WTC11 (cell line): ENCODE measurements around the gene PPEF2. TPM values are rescaled to one million over a fixed set of nuclear protein-coding genes. Genes with fewer than 3 reads are reported as not detected.

Experiments used
- ATAC-seq: fragments of 200-7000 bp; cut with Tn5 transposase; 2 replicates; pipeline ENCODE4 v1.10.0; 2021; ENCODE audit warnings: mild to moderate bottlenecking, moderate library complexity
- CTCF ChIA-PET: fragments of 300-600 bp; sonication (Branson Sonifier 250); formaldehyde crosslinking; loops from one replicate; lab custom pipeline; 2021; ENCODE audit warnings: antibody characterized with exemption; lab: Charles Lee
- POLR2A ChIA-PET: fragments of 350-600 bp; sonication (Branson Sonifier 250); formaldehyde crosslinking; loops from one replicate; lab custom pipeline; 2021; ENCODE audit warnings: antibody characterized with exemption; lab: Charles Lee
- DNase-seq: peaks from one replicate; pipeline ENCODE4 v3.0.0; 2021; ENCODE audit warnings: low spot score
- H3K27ac Mint-ChIP-seq: 2 replicates; pipeline ENCODE4 v1.8.0; 2021; ENCODE audit warnings: mixed read lengths
- H3K27me3 Mint-ChIP-seq: 2 replicates; pipeline ENCODE4 v1.8.0; 2021; ENCODE audit warnings: low read depth, mild to moderate bottlenecking, moderate library complexity, mixed read lengths
- H3K36me3 Mint-ChIP-seq: 2 replicates; pipeline ENCODE4 v1.8.0; 2021; ENCODE audit warnings: mixed read lengths
- H3K4me1 Mint-ChIP-seq: 2 replicates; pipeline ENCODE4 v1.8.0; 2022; ENCODE audit warnings: mixed read lengths
- H3K4me3 Mint-ChIP-seq: 2 replicates; pipeline ENCODE4 v1.8.0; 2021; ENCODE audit warnings: mild to moderate bottlenecking, moderate library complexity, mixed read lengths
- H3K9me3 Mint-ChIP-seq: 2 replicates; pipeline ENCODE4 v1.8.0; 2021; ENCODE audit warnings: mixed read lengths
- ATF1 ChIP-seq: sonication (generic); formaldehyde crosslinking; IDR thresholded peaks from 2 replicates; pipeline ENCODE4 v1.8.1; 2023; ENCODE audit warnings: mild to moderate bottlenecking, moderate library complexity, missing genetic modification reagents
- ELF4 ChIP-seq: sonication (generic); formaldehyde crosslinking; IDR thresholded peaks from 2 replicates; pipeline ENCODE4 v1.8.1; 2022; ENCODE audit warnings: low read depth, mild to moderate bottlenecking, moderate library complexity, missing genetic modification reagents
- FOXJ3 ChIP-seq: sonication (generic); formaldehyde crosslinking; IDR thresholded peaks from 2 replicates; pipeline ENCODE4 v1.9.0; 2021; ENCODE audit warnings: missing genetic modification reagents, mild to moderate bottlenecking, borderline replicate concordance
- GABPB1 ChIP-seq: sonication (generic); formaldehyde crosslinking; IDR thresholded peaks from 2 replicates; pipeline ENCODE4 v1.8.1; 2023; ENCODE audit warnings: mild to moderate bottlenecking, missing genetic modification reagents
- HMGA2 ChIP-seq: fragments of 250-450 bp; sonication (Bioruptor Pico); IDR thresholded peaks from 2 replicates; pipeline ENCODE4 v1.4.0; 2021; ENCODE audit warnings: mild to moderate bottlenecking, moderate library complexity
- JUN ChIP-seq: sonication (generic); formaldehyde crosslinking; IDR thresholded peaks from 2 replicates; pipeline ENCODE4 v1.8.0; 2023; ENCODE audit warnings: mild to moderate bottlenecking, missing genetic modification reagents
- KAT7 ChIP-seq: sonication (generic); formaldehyde crosslinking; IDR thresholded peaks from 2 replicates; pipeline ENCODE4 v1.8.1; 2023; ENCODE audit warnings: missing genetic modification reagents, mild to moderate bottlenecking, borderline replicate concordance
- NR1H2 ChIP-seq: sonication (generic); formaldehyde crosslinking; IDR thresholded peaks from 2 replicates; pipeline ENCODE4 v1.9.0; 2021; ENCODE audit warnings: mild to moderate bottlenecking, moderate library complexity, missing genetic modification reagents
- OVOL2 ChIP-seq: fragments of 250-450 bp; sonication (Bioruptor Pico); IDR thresholded peaks from 2 replicates; pipeline ENCODE4 v1.9.0; 2021; ENCODE audit warnings: mild to moderate bottlenecking, borderline replicate concordance
- SMAD3 ChIP-seq: sonication (generic); formaldehyde crosslinking; IDR thresholded peaks from 2 replicates; pipeline ENCODE4 v1.8.0; 2022; ENCODE audit warnings: missing genetic modification reagents, mild to moderate bottlenecking, borderline replicate concordance
- SOX15 ChIP-seq: fragments of 250-450 bp; sonication (Bioruptor Pico); IDR thresholded peaks from 2 replicates; pipeline ENCODE4 v1.9.0; 2021; ENCODE audit warnings: mild to moderate bottlenecking
- TP53 ChIP-seq: sonication (generic); formaldehyde crosslinking; IDR thresholded peaks from 2 replicates; pipeline ENCODE4 v1.8.1; 2023; ENCODE audit warnings: mild to moderate bottlenecking, missing genetic modification reagents
- ZBTB21 ChIP-seq: sonication (generic); formaldehyde crosslinking; IDR thresholded peaks from 2 replicates; pipeline ENCODE4 v1.8.1; 2023; ENCODE audit warnings: mild to moderate bottlenecking, missing genetic modification reagents, borderline replicate concordance
- ZNF138 ChIP-seq: sonication (generic); formaldehyde crosslinking; conservative IDR thresholded peaks from 2 replicates; pipeline ENCODE4 v1.8.1; 2022; ENCODE audit warnings: mild to moderate bottlenecking, moderate library complexity, missing genetic modification reagents
- ZNF219 ChIP-seq: sonication (generic); formaldehyde crosslinking; IDR thresholded peaks from 2 replicates; pipeline ENCODE4 v1.8.0; 2023; ENCODE audit warnings: missing genetic modification reagents, mild to moderate bottlenecking, borderline replicate concordance
- total RNA-seq: library from RNA; stranded (reverse); gene quantifications from 3 replicates; pipeline ENCODE4 v1.2.3, GENCODE V29; 2021
- TF ChIP-seq, protein P1 (sequence below): sonication (generic); formaldehyde crosslinking; IDR thresholded peaks from 2 replicates; pipeline ENCODE4 v1.8.0; 2023; ENCODE audit warnings: missing genetic modification reagents, mild to moderate bottlenecking, borderline replicate concordance
- TF ChIP-seq, protein P2 (sequence below): sonication (generic); formaldehyde crosslinking; IDR thresholded peaks from 2 replicates; pipeline ENCODE4 v1.8.0; 2023; ENCODE audit warnings: missing genetic modification reagents
- TF ChIP-seq, protein P3 (sequence below): sonication (generic); formaldehyde crosslinking; IDR thresholded peaks from 2 replicates; pipeline ENCODE4 v1.8.1; 2023; ENCODE audit warnings: mild to moderate bottlenecking, missing genetic modification reagents, moderate library complexity
- TF ChIP-seq, protein P4 (sequence below): sonication (generic); formaldehyde crosslinking; IDR thresholded peaks from 2 replicates; pipeline ENCODE4 v1.8.0; 2022; ENCODE audit warnings: missing genetic modification reagents
- TF ChIP-seq, protein P5 (sequence below): fragments of 250-450 bp; sonication (Bioruptor Pico); IDR thresholded peaks from 2 replicates; pipeline ENCODE4 v1.9.0; 2021; ENCODE audit warnings: moderate library complexity, mild to moderate bottlenecking, inconsistent platforms, borderline replicate concordance
- TF ChIP-seq, protein P6 (sequence below): sonication (generic); formaldehyde crosslinking; IDR thresholded peaks from 2 replicates; pipeline ENCODE4 v1.8.0; 2022; ENCODE audit warnings: mild to moderate bottlenecking, missing genetic modification reagents

The PPEF2 gene
- total RNA-seq, 1 experiment from 2014 or later, result not detected

DNA sequence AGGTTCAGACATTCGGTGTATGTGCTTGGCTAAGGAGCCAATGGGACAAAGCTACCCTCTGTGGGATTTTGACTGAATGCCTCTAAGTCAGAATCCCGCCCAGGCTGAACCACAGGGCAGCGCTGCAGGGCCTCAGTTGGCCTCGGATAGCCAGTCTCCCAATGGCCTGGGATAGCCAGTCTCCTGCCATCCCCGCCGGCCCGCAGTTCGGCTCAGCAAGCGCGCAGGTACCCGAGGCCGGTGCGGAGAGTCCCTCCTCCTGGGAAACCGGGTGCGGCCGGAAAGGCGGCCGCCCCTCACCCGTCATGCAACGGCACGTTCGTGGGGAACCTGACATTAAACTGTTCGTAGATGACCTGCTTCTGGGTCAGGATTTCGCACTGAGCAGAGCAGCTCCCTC, 16.1 kb downstream of the PPEF2 start:
- POLR2A ChIA-PET, result no interaction called here

DNA sequence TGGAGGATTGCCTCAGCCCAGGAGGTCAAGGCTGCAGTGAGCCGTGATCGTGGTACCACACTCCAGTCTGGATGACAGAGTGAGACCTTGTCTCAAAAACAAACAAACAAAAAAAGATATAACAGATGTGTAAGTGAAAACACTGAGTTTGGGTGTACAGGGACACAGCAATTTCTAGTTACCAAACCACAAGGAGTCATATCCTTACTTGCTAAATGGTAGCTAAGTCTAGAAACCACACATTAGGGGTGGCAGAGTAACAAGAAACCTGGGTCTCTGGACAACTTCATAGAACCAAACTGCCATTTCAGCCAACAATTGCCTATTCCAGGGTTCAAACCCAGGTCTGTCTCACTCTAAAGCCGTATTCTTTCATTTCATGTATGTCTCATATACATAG, 20.8 kb downstream of the PPEF2 start:
- ATAC-seq (no peak), DNase-seq (no peak)
- Mint-ChIP-seq H3K4me3 (no peak overlapping the region), H3K9me3 (no peaks in the 10 kb centered on the region), H3K36me3 (no peaks in the 10 kb centered on the region), H3K27me3 (no peaks in the 10 kb centered on the region; the same call in 1 of the 2 replicates), H3K4me1 (peaks cover 8% of the 10 kb centered on the region), H3K27ac (no peak overlapping the region)
- ChIA-PET POLR2A (no interaction called here), CTCF (no interaction called here)
- TF ChIP-seq, protein P1, sequence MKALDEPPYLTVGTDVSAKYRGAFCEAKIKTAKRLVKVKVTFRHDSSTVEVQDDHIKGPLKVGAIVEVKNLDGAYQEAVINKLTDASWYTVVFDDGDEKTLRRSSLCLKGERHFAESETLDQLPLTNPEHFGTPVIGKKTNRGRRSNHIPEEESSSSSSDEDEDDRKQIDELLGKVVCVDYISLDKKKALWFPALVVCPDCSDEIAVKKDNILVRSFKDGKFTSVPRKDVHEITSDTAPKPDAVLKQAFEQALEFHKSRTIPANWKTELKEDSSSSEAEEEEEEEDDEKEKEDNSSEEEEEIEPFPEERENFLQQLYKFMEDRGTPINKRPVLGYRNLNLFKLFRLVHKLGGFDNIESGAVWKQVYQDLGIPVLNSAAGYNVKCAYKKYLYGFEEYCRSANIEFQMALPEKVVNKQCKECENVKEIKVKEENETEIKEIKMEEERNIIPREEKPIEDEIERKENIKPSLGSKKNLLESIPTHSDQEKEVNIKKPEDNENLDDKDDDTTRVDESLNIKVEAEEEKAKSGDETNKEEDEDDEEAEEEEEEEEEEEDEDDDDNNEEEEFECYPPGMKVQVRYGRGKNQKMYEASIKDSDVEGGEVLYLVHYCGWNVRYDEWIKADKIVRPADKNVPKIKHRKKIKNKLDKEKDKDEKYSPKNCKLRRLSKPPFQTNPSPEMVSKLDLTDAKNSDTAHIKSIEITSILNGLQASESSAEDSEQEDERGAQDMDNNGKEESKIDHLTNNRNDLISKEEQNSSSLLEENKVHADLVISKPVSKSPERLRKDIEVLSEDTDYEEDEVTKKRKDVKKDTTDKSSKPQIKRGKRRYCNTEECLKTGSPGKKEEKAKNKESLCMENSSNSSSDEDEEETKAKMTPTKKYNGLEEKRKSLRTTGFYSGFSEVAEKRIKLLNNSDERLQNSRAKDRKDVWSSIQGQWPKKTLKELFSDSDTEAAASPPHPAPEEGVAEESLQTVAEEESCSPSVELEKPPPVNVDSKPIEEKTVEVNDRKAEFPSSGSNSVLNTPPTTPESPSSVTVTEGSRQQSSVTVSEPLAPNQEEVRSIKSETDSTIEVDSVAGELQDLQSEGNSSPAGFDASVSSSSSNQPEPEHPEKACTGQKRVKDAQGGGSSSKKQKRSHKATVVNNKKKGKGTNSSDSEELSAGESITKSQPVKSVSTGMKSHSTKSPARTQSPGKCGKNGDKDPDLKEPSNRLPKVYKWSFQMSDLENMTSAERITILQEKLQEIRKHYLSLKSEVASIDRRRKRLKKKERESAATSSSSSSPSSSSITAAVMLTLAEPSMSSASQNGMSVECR (CRISPR knock-in tag), result no peak
- TF ChIP-seq OVOL2 (no peak), KAT7 (CRISPR knock-in tag) (no peak), TP53 (CRISPR knock-in tag) (no peak), ZBTB21 (CRISPR knock-in tag) (no peak), JUN (CRISPR knock-in tag) (no peak), ZNF138 (no peak), ATF1 (CRISPR knock-in tag) (no peak), SMAD3 (CRISPR knock-in tag) (no peak), NR1H2 (CRISPR knock-in tag) (no peak), FOXJ3 (CRISPR knock-in tag) (no peak), ELF4 (CRISPR knock-in tag) (no peak), SOX15 (no peak), GABPB1 (no peak)
- TF ChIP-seq, protein P2, sequence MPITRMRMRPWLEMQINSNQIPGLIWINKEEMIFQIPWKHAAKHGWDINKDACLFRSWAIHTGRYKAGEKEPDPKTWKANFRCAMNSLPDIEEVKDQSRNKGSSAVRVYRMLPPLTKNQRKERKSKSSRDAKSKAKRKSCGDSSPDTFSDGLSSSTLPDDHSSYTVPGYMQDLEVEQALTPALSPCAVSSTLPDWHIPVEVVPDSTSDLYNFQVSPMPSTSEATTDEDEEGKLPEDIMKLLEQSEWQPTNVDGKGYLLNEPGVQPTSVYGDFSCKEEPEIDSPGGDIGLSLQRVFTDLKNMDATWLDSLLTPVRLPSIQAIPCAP (CRISPR knock-in tag), result no peak
- TF ChIP-seq, protein P3, sequence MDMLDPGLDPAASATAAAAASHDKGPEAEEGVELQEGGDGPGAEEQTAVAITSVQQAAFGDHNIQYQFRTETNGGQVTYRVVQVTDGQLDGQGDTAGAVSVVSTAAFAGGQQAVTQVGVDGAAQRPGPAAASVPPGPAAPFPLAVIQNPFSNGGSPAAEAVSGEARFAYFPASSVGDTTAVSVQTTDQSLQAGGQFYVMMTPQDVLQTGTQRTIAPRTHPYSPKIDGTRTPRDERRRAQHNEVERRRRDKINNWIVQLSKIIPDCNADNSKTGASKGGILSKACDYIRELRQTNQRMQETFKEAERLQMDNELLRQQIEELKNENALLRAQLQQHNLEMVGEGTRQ (CRISPR knock-in tag), result no peak
- TF ChIP-seq, protein P4, sequence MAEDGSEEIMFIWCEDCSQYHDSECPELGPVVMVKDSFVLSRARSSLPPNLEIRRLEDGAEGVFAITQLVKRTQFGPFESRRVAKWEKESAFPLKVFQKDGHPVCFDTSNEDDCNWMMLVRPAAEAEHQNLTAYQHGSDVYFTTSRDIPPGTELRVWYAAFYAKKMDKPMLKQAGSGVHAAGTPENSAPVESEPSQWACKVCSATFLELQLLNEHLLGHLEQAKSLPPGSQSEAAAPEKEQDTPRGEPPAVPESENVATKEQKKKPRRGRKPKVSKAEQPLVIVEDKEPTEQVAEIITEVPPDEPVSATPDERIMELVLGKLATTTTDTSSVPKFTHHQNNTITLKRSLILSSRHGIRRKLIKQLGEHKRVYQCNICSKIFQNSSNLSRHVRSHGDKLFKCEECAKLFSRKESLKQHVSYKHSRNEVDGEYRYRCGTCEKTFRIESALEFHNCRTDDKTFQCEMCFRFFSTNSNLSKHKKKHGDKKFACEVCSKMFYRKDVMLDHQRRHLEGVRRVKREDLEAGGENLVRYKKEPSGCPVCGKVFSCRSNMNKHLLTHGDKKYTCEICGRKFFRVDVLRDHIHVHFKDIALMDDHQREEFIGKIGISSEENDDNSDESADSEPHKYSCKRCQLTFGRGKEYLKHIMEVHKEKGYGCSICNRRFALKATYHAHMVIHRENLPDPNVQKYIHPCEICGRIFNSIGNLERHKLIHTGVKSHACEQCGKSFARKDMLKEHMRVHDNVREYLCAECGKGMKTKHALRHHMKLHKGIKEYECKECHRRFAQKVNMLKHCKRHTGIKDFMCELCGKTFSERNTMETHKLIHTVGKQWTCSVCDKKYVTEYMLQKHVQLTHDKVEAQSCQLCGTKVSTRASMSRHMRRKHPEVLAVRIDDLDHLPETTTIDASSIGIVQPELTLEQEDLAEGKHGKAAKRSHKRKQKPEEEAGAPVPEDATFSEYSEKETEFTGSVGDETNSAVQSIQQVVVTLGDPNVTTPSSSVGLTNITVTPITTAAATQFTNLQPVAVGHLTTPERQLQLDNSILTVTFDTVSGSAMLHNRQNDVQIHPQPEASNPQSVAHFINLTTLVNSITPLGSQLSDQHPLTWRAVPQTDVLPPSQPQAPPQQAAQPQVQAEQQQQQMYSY (CRISPR knock-in tag), result no peak

More for the DNA sequence above, 16.1 kb downstream of the PPEF2 start:
- Mint-ChIP-seq H3K27me3 (no peaks in the 10 kb centered on the region), H3K9me3 (no peaks in the 10 kb centered on the region), H3K4me1 (no peaks in the 10 kb centered on the region), H3K36me3 (no peaks in the 10 kb centered on the region), H3K27ac (no peak overlapping the region), H3K4me3 (no peak overlapping the region)
- ATAC-seq (peak; percentile 61), DNase-seq (peak; percentile 18)
- TF ChIP-seq HMGA2 (no peak), ZNF219 (CRISPR knock-in tag) (no peak)
- TF ChIP-seq, protein P5, sequence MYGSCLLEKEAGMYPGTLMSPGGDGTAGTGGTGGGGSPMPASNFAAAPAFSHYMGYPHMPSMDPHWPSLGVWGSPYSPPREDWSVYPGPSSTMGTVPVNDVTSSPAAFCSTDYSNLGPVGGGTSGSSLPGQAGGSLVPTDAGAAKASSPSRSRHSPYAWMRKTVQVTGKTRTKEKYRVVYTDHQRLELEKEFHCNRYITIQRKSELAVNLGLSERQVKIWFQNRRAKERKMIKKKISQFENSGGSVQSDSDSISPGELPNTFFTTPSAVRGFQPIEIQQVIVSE, result no peak
- TF ChIP-seq, protein P6, sequence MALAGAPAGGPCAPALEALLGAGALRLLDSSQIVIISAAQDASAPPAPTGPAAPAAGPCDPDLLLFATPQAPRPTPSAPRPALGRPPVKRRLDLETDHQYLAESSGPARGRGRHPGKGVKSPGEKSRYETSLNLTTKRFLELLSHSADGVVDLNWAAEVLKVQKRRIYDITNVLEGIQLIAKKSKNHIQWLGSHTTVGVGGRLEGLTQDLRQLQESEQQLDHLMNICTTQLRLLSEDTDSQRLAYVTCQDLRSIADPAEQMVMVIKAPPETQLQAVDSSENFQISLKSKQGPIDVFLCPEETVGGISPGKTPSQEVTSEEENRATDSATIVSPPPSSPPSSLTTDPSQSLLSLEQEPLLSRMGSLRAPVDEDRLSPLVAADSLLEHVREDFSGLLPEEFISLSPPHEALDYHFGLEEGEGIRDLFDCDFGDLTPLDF (CRISPR knock-in tag), result no peak
- CTCF ChIA-PET, result interaction anchor here (0.5 to 2.5 kb wide), 3 partner anchors 9 to 53 kb away, joined by 3 to 14 read pairs (median 3); no protein-coding TSS in a partner anchor
